DMS153 treated with DMSO at 0.1 percent for 48 hours (cell line): ENCODE data around the gene BCL7B.
"Not testable (repeated sequence)": the region's sequence is repeated elsewhere in the genome, so short reads cannot be mapped to it uniquely, and the experiment has no call there.

ENCODE experiments used
- DNase-seq: peaks from one replicate; lab custom pipeline; 2025; ENCODE audit not compliant: unreplicated experiment; lab: John Stamatoyannopoulos, UW

The BCL7B gene

DNA sequence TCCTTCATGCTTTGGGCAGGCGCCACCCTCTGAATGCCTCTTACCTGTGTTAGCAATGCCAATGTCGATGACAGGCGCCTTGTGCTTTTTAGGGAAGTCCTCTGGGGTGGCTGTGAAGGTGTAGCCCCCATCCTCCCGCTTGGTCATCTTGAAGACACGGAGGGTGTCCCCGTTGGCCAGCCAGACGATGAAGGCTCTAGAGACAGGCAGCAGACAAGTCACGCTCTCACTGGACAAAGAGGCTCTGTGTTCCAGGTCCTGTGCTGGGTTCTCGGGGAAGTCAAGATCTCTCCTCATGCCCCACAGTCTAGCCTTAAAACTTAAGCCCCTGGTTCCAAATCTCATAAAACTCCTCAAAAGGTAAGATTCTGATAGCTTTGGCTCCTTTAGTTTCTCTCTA, 15.8 kb upstream of the BCL7B start:
- no peak for DNase-seq

DNA sequence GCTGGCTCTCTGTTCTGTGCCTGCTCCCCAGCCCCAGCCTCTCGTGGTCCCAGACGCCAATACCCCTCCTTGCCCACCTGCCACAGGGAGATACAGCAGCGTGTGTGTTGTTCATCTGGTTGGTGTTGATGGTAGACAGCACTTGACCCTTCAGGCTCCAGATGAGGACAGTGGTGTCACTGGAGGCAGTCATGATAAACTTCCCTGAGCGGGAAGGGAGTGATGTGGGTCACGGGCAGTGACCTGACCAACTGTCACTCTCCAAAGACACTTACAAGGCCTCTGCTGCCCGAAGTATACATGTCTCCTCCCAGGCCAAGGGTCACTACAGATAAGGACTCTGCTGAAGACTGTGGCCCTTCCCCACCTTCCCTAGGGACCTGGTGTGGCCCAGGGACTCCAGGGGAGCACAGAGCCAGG, 15.3 kb upstream of the BCL7B start:
- no peak for DNase-seq

DNA sequence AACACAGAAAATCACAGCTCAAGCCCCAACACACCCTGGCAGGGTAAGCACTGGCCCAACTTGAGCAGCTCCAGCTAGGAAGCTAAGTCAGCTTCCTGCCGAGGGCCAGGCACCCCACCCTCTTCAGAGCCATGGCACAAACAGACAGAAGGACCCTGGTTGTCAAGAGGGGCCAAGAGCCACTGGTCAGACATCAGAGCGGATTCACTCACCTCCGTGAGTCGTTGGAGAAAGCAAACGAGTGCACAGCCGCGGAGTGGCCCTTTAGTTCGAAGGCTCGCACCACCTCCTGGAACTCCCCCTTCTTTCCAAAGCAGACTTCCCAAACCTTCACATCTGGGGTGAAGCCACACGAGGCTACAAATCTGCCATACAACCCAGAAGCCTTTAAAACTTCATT, 13.5 kb upstream of the BCL7B start:
- DNase-seq: no peak

DNA sequence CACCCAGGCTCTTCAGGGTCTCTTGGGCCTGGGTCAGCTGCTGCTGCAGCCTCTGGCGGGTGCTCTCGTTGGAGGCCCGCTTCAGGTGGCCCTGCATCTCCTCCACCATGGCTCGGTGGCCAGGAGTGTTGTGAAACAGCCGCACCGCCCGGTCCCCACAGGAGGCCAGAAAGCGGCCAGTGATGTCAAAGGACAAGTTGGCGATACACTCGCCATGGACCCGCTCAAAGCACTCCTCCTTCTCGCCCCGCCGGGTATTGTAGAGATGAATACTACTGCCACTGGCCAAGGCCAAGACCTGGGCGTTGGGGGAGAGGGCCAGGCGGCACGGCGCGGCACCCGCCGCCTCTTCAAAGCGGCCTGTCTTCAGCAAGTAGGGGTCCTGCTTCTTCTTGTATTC, 13.0 kb upstream of the BCL7B start:
- no peak for DNase-seq

DNA sequence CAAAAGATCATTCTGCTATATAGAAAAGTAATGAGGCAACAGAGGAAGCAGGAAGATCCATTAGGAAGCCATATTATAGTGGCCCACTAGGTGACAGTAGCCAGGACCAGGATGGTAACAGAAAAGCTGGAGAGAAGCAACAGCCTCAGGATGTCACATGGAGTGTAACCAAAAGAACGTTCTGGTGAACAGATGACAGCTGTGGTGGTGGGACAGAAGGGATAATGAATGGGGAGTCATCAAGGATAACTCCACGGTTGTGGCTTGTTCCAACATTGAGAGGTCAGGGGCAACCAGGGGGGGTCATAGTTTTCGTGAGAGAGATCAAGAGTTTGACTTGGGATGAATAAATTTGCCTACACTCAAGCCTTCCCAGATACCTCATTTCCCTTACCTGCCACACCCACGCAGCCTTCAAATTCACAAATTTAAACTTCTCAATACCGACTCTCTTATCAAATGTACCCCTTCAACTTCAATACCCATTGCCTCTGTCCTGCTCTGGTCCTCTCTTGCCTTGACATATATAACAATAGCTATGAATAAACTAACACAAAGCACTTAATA, 11.6 kb upstream of the BCL7B start:
- DNase-seq: no peak

DNA sequence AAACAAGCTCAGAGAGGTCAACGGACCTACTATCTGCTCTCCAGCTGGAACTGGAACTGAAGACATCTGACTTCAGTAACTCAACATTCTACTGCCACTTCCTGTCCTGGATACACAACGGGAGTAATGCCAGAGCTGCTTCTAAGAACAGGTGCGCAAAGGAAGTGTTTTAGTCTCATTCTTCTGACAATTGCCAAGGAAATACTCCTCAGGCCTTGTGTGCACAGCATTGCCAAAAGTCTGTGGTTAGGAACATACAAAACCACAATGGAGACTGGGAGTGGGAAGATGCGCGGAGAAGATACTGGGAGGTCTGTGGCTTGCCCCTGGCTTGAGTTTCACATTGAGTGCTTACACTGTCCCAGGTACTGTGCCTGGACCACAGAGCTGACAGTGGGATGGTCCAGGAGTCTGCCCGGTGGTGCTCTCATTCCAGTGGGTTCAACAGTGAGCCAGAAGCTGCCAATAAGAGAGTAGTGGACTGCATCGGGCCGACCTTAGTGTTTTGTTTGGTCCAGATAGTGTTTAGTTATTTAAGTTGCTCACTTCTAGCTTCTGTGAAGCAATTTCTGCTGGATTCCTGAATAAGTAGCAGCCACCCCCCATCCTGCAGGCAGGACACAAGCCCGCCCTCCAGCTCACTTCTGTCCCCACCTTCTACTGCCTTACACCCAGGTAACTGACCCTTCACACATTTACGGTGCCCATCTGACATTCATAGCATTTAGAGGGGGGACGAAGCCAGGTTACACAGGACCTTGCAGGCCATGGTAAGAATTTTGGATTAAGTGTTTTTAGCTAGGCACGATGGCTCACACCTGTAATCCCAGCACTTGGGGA, 10.6 kb upstream of the BCL7B start:
- no peak for DNase-seq

DNA sequence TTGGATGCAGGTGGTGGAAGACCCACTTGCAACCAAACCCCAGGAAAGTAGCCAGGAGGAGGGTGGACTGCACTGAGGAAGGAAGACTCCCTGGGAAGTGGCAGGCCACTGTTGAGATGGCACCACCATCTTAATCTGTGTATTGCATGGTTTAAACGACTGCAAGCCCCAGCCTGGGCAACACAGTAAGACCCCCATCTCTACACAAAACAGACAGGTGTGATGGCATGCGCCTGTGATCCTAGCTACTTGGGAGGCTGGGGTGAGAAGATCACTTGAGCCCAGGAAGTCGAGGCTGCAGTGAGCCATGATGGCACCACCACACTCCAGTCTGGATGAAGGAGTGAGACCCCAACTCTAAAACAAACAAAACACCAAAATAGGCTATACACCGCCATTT, 9.7 kb upstream of the BCL7B start:
- no peak for DNase-seq

DNA sequence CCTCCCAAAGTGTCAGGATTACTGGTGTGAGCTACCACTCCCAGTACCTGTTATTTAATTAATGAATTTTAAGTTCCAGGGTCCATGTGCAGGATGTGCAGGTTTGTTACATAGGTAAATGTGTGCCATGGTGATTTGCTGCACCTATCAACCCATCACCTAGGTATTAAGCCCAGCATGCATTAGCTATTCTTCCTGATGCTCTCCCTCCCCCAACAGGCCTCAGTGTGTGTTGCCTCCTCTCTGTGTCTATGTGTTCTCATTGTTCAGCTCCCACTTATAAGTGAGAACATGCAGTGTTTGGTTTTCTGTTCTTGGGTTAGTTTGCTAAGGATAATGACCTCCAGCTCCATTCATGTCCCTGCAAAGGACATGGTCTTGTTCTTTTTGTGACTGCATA, 8.9 kb upstream of the BCL7B start:
- not testable (repeated sequence) for DNase-seq

DNA sequence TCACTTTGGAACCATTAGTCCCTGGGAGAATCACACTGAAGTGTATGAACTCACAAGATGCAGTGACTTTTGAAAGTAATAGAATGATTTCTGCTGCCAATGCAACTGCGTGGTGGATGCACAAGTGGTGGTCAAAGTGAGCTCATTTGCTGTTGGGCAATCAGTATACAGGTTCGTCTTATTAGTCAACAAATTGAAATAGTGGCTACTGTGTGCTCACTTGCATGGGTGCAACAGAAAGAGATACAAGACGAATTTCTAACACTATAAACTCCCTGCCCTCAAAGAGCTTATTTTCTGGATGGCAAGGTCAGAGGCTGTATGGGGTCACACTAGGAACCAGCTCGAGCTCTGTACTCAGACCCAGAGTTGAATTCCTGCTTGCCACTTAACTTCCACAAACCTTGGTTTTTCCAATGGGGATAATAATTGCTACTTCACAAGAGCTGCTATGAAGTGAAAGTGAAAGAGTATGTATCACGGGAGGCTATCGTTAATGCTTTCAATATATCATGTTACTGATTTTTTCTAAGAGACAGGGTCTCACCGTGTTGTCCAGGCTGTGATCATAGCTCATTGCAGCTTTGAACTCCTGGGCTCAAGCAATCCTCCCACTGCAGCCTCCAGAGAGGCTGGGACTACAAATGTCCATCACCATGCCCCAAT, 8.3 kb upstream of the BCL7B start:
- DNase-seq: no peak

DNA sequence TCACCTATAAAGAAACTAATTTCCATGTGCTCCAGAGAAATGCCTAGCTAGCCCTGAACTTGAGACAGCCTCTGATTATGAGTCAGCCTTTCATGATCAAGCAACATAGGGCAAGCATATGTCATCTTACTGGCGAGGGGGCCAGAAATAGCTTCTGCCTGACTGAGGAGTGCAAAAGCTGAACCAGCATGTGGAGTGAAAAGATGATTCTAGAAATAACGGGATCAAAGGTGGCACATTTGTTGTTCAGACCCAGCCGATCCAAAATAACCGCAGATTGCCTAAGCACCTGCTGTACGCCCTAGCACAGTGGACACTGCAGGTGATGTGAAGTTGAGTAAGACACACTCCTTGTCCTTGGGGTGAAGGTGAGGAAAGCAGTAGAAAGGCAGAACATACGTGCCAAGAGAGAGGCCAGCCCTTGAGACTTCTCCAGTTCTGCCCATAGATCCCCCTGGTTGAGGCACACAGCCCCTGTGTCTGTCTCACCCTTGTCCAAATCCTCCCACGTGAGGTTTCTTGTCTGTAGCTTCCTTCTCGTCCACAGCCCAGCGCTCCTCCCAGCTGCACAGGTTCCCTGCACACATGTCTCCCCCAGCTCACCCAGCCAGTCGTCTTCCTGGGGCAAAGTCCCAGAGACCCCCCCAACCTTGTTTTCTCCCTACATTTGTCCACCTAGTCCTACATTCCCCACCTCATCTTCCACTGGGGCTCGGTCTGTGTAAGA, 2.8 kb upstream of the BCL7B start:
- DNase-seq: no peak

DNA sequence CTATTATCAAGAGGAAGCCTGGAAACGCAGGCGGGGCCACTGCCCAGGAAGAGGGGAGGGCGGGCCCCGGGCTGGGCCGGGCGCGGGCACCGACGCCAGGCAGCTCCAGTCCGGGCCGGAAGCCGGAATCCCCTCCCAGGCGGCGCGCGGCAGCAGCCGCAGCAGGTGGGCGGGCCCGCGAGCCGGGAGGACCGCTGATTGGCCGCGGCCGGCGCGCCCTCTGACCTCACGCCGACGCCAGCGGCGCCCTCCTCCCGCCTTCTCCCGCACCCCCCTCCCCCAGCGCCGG, 438 bp downstream of the BCL7B start:
- peak; percentile 84 for DNase-seq

DNA sequence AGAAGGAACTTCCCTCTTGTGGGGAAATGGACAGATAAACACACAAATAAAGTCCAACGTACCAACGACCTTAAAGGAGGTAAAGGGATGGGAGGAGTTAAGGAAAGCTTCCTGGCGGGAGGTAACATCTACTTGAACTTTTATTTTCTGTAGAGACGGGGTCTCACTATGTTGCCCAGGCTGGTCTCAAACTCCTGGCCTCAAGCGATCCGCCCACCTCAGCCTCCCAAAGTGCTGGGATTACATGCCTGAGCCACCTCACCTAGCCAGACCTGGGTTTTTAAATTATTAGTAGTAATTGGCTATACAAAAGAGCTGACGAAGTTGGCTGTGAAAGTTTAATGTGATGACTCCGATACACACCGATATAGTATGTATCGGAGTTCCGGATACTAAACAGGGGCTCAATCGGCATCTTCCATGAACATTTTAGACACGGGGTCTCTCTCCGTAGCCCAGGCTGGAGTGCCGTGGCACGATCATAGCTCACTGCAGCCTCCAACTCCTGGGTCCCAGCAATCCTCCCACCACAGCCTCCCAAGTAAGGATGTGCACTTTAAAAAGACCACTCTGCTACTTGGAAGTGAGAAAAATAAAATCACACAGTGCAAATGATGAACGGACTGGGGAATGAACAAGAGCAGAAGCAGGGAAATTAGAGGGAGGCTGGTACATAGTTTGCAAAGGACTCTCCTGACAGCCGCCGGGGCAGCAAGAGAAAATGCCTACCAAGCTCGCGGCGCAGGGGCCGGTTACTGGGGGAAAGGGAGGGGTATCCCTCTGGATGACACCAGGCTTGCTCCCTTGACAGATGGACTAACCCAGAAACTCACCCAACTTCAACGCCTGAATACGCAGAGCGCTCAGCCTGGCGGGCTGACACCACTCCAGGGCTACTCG, 1.0 kb downstream of the BCL7B start:
- no peak for DNase-seq

DNA sequence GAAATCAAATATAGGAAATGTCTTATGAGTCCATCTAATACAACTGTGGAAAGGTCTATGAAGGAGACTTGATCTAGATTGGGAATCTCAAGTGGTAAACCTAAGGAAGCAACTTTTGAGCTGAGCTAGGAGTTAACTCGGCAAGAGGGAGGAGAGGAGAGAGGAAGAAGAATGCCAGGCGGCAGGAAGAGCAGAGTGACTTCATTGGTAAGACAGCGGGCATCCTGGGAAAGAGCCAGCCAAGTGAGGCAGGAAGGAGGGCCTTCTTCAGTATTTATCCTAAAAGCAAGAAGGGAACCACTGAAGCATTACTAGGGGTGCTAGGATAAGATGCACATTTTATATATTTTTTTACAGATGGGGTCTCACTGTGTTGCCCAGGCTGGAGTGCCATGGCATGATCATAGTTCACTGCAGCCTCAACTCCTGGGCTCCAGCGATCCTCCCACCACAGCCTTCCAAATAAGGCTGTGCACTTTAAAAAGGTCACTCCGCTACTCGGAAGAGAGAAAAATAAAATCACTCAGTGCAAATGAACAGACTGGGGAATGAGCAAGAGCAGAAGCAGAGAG, 2.0 kb downstream of the BCL7B start:
- DNase-seq: no peak

DNA sequence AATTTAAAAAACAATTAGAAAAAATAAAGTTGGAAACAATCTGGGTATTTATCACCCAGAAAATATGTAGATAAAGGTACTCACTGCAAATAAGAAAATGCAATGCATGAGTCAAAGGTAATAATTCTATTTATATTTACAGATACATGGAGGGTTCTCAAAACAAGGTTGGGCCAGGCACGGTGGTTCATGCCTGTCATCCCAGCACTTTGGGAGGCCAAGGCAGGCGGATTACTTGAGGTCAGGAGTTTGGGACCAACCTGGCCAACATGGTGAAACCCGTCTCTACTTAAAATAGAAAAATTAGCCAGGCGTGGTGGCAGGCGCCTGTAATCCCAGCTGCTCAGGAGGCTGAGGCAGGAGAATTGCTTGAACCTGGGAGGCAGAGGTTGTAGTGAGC, 7.4 kb downstream of the BCL7B start:
- DNase-seq: not testable (repeated sequence)

DNA sequence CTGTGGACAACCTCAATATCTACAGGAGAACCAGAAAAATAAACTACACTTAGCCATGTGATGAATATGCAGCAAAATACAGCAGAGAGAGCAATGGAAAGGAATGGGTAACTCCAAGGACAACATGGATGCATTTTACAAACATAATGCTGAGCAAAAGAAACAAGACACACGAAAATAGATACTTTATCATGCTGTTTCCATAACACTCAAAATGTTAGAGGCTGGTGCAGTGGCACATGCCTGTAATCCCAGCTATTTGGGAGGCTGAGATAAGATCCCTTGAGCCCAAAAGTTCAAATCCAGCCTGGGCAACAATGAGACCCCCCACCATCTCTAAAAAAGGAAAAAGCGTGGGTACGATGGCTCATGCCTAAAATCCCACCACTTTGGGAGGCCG, 8.3 kb downstream of the BCL7B start:
- no peak for DNase-seq

DNA sequence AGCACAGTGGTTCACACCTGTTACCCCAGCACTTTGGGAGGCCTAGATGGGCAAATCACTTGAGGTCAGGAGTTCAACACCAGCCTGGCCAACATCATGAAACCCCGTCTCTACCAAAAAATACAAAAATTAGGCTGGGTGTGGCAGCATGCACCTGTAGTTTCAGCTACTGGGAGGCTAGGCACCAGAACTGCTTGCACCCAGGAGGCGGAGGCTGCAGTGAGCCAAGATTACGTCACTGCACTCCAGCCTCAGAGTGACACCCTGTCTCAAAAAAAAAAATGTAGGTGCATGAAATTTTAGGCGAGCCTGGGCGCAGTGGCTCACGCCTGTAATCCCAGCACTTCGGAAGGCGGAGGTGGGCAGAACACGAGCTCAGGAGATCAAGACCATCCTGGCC, 9.6 kb downstream of the BCL7B start:
- no peak for DNase-seq

DNA sequence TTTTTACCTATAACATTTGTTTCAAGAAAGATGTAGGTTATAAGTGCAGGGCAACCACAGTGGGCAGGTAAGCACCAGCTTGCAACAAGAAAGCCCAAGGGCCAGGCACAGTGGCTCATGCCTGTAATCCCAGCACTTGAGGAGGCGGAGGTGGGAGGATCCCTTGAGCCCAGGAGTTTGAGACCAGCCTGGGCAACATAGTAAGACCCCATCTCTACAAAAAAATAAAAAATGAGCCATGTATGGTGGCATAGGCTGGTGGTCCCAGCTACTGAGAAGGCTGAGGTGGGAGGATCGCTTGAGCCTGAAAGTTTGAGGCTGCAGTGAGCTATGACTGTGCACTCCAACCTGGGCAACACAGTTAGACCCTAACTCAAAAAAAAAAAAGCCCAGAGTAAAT, 12.8 kb downstream of the BCL7B start:
- DNase-seq: no peak

DNA sequence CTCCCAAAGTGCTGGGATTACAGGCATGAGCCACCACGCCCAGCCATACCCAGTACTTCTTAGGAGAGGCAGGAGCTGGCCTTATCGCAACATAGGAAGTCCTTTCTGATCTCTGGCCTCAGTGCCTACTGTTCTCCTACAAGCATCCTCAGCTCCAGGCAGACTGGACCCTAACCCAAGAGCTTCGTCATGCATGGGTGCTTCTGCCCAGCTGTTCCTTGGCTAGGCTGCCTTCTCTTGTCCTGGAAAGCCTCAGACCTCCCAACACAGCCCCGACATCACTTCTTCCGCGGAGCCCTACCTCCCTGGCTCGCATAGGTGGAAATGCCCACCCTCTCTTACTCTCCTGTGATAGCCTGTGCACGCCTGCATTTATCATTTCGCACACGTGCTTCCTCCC, 15.8 kb downstream of the BCL7B start:
- DNase-seq: no peak

DNA sequence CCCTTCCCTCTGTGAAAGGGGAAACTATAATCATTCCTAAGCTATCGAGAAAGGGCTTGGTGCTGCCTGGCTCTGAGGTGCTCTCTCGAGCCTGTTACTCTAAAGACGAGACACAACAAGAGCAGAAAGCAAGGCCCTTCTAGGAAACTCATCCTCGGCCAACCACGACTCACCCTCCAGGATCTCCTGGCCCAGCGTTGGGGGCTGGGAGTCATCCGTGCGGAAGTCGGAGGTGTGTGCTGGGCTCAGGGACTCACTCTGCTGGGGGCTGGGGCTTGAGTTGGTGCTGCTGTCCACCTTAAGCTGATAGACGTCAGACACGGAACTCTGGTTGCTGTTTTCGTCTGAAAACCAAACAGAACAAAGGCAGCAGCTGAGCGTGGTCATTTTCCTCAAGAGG, 17.8 kb downstream of the BCL7B start:
- no peak for DNase-seq

DNA sequence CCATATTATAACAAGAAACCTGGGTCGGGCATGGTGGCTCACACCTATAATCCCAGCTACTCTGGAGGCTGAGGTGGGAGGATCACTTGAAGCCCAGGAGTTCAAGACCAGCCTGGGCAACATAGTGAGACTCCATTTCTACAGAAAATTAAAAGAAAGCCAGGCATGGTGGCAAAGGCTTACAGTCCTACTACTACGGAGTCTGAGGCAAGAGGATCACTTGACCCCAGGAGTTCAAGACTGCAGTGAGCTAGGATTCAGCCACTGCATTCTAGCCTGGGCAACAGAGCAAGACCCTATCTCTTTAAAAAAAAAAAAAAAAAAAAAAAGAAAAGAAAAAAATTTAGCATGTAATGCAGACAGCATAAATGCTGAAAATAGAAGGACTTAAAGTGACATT, 19.0 kb downstream of the BCL7B start:
- DNase-seq: not testable (repeated sequence)

DNA sequence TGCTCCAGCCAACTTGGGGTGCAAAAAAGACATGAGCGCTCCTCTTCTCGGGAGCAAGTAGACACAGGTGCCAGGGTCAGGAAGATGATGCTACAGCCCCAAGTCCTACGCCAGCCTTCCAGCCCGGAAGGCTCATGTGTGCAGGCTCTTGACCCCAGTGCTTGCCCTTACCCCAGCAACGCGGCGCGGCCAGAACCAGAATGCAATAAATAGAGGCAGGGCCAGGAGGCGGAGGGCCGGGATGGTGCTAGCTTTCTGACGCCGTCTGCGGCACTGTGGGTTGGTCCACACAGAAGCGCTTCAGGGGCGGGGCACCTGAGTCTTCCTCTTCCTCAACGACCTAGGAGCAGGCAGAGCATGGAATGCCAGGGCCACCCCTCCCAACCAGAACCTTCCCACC, 20.4 kb downstream of the BCL7B start:
- no peak for DNase-seq
